Activated T-cell treated with anti-CD3 and anti-CD28 coated beads for 1 hour (primary cell): ENCODE measurements around the gene ACTA1.
"Not testable (repeated sequence)": the region's sequence is repeated elsewhere in the genome, so short reads cannot be mapped to it uniquely, and the experiment has no call there.

Experiments
- DNase-seq: peaks from one replicate; pipeline ENCODE4 v3.0.0-alpha.2; 2020; ENCODE audit warnings: low read depth

ACTA1 gene

DNA sequence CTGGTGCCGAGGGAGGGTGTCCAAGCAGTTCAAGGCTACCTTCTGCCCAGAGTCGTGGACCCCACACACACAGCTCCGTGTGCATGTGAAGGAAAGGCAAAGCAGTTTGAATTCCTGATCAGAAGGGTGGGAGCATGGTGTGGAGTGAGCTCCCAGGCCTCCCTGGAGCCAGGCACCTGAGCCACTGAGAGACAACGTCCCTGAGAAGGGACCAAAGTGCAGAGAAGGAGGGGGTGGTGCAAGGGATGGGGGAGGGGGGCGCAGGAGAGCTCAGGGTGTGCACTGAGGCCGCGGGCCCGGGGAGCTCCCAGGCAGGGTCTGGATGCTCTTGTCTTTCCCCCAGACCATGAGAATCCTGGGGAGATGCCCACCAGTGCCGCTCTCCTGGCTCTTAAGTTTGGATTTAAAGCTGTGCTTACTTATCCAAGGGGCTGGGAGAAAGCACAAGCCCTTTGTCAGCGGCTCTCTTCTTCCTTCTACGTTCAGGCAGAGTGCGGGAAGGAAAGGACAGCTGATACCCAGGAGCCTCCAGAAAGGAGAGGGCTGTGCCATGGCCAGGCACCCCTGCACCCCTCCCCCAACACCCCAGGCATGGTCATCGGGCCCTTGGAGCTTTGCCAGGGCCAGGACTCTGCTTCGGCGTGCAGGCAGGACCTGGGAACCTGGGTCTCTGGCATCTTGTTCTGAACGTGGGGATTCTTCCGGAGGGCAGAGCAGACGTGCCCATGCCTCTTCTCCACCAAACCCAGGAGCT lies 24.1 kb downstream of the ACTA1 start:
- DNase-seq, result no peak

- DNase-seq, result no peak
These were observed 25.3 kb downstream of the ACTA1 start for GRCh38 chr1:229408458-229409037.

DNA sequence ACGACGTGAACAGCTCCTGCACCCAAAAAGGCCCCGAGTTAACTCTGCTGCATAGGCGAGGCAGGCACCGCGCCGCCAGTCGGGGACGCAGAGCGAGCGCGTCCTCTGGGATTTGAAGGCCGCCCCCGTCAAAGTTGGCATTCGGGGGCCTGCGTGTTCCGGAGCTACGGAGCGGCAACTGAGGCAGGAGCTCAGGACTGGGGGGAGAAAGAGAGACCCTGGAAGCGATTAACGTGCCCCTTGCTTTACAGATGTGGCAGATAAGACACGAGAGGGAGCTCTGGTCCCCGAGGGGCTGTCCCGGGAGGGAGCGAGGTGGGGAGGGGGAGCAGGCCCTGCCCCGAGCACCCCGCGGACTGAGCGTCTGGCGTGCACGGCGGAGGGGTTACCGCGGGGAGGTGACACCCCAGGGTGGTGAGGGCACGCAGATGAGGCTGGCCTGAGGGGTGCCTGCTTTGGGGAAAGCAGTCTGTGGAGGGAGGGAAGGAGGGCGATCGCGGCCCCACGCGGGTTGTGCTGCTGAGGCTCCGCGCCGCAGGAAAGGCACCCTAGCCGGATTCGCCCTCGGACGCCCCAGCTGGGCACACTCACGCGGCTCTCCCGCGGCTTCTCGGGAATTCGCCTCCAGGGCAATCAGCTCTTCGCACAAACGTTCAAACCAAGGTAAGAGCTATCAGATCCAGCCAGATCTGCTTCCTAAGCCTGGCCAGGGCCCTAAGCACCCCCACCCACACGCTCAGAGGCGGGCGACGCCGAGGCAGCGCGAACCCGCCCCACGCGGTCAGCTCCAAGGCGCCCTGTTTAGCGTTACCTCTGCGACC lies 26.5 kb downstream of the ACTA1 start:
- no peak for DNase-seq

- DNase-seq, result no peak
These were observed 27.1 kb downstream of the ACTA1 start for GRCh38 chr1:229406798-229407197.

- DNase-seq, result no peak
These were observed 30.3 kb downstream of the ACTA1 start for GRCh38 chr1:229403573-229403972.

- no peak for DNase-seq
These were observed 30.9 kb downstream of the ACTA1 start for GRCh38 chr1:229402993-229403392.

DNA sequence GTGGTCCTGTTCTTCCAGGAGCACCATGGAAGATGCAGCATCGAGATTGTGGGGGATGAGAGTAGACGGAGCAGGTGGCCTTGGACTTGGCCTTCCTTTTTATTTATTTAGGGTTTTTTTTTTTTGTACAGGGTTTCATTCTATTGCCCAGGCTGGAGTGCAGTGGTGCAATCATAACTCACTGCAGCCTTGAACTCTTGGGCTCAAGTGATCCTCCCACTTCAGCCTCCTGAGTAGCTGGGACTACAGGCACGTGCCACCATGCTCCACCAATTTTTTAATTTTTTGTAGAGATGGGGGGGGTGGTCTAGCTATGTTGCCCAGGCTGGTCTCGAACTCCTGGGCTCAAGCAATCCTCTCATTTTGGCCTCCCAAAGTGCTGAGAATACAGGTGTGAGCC lies 31.6 kb downstream of the ACTA1 start:
- not testable (repeated sequence) for DNase-seq

DNA sequence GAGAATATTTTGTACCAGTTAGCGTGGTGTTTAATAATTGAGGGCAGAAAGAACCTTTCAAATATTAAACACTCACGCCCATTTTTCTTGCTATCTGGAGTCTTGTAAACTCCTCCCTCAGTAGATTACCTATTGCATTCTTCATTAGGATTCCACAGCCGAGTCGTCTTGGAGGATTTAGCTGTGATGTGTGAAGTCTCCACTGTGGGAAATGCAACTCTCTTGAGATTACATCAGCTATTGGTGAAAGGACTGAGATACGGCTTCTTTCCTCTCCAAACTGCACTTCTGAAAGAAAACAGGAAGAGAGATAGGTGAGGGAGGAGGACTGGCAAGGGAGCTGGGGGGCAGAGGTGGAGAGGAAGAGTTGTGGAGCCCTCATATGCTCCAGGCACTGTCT lies 36.1 kb downstream of the ACTA1 start:
- no peak for DNase-seq

- no peak for DNase-seq
These were observed 37.2 kb downstream of the ACTA1 start for GRCh38 chr1:229396585-229397206.

- not testable (repeated sequence) for DNase-seq
These were observed 39.4 kb downstream of the ACTA1 start for GRCh38 chr1:229394517-229394916.

DNA sequence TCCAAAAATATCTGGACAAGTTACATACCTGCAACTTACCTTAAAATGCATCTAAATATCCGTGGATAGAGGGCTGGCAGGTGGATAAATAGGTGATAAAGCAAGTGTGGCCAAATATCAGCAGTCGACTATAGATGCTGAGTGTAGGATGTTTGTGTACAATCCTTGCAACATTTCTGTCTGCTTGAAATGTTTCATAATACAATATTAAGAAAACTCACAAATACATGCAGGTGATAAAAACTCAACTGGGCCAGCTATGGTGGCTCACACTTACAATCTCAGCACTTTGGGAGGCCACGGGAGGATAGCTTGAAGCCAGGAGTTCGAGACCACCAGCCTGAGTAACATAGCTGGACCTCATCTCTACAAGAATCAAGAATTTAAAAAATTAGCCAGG lies 41.0 kb downstream of the ACTA1 start:
- DNase-seq, result no peak

DNA sequence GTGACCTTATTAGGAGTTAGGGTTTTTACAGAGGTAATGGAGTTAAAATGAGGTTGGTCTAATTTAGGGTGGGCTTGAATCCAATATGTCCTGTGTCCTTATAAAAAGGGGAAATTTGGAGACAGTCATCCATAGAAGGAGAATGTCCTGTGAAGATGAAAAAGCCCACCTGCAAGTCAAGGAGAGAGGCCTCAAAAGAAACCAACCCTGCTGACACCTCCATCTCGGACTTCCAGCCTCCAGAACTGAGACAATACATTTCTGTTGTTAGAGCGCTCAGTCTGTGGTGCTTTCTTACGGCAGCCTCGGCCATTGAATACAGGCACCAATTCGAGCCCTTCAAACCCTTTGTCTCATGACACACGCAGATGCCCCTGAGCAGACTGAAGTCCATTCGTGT lies 43.8 kb downstream of the ACTA1 start:
- DNase-seq, result no peak

- DNase-seq, result no peak
These were observed 44.9 kb downstream of the ACTA1 start for GRCh38 chr1:229388897-229389580.

GRCh38 chr1:229385853-229386456 lies 47.9 kb downstream of the ACTA1 start:
- DNase-seq, result no peak

DNA sequence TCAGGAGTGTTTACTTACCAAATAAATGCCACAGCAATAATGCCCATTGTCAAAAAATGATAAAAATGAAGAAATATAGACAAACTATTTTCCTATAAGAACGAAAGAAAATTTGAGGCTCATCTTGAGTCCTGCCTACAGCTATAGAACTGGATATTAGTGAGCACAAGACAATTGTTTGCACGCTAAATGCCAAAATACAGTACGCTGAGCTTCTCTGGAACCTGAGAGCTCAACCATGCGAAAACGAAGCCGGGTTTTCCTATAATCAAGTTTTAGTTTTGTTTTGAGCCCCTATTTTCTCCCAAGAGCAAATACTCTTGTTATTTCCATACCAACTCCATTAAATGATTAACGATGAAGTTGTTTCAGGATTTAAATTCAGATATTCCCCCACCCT lies 49.1 kb downstream of the ACTA1 start:
- no peak for DNase-seq

DNA sequence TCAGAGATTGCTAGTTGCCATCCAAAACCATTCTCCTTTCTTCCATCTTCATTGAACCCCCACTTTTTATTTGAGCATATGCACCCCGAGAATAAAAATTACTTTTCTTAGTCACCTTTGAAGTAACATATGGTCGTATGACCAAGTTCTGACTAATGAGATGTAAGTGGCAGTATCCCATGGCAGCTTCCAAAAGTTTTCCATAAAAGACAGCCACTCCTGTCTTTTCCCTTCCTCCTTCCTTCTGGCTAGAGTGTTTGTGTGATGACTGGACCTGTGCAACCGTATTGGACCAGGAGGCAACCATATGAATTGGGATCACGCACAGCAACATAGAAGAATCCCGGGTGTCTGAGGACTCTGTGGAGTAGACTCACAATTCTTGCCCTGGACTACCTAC lies 49.9 kb downstream of the ACTA1 start:
- DNase-seq, result no peak

- no peak for DNase-seq
These were observed 50.7 kb downstream of the ACTA1 start for GRCh38 chr1:229383188-229383587.
